ENCODE measurements around the gene SH2D1B.

DNA sequence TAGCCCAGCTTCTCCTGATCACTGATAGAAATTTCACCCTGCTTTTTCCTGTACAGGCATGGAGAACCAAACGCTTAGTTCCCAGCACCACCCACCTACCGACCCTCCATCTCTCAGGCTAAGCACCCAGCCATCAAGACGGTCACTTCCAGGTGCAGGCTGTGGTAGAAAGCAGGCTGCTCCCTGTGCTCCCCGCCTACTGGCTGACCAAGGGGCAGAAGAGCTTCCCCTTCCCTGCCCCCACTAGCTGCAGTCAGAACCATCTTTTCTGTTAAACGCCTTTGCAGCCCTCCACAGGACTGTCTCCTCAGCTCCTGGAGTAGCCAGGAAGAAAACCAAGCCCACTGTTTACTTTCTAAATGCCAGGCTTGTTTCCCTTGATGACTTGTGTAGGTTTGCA is 58.2 kb downstream of the SH2D1B start:
- TF ChIP-seq CTCF (IDR thresholded peaks at IDR 0.05) (no peak), POLR2A (IDR thresholded peaks at IDR 0.05) (no peak), POLR2AphosphoS5 (IDR thresholded peaks at IDR 0.05) (no peak)

Measured in breast epithelium (tissue), 3 donors.